RWPE1 (cell line): ENCODE measurements around the gene SAMD13.

Experiments used
- CTCF ChIA-PET: fragments of 350-600 bp; sonication (Branson Sonifier 250); formaldehyde crosslinking; extraction: SDS; loops from one replicate; lab custom pipeline; 2021; lab: Yijun Ruan, JAX
- POLR2A ChIA-PET: fragments of 400-600 bp; formaldehyde crosslinking; extraction: SDS; loops from one replicate; lab custom pipeline; 2020; ENCODE audit warnings: antibody characterized with exemption; ENCODE audit not compliant: low non-redundant PET; lab: Yijun Ruan, JAX
- DNase-seq: peaks from one replicate; pipeline ENCODE4 v3.0.0; 2012; ENCODE audit warnings: low spot score
- H3K27ac ChIP-seq: fragments of 450-650 bp; 2 replicates; pipeline ENCODE4 v1.5.1; 2017
- TF ChIP-seq, protein P1 (sequence below): fragments of 450-650 bp; conservative IDR thresholded peaks from 2 replicates; pipeline ENCODE4 v1.5.1; 2017; ENCODE audit warnings: low read depth, mild to moderate bottlenecking

Gene SAMD13

DNA sequence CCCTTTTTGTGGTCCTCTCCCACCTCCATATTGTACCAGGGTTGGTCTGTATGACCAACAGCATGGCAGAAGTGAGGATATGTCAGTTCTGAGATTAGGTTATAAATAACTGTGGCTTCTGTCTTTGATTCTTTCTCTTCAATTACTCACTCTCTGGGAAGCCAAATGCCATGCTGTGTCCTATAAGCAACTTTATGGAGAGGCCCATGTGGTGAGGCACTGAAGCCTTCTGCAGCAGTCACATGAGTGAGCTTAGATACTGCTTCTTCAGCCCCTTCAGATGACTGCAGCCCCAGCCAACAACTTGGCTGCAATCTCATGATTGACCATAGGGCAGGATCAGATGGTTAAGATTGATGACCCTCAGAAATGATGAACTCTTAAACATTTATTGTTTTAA lies 34.0 kb upstream of the SAMD13 start:
- CTCF ChIA-PET, result no interaction called here
- TF ChIP-seq, protein P1, sequence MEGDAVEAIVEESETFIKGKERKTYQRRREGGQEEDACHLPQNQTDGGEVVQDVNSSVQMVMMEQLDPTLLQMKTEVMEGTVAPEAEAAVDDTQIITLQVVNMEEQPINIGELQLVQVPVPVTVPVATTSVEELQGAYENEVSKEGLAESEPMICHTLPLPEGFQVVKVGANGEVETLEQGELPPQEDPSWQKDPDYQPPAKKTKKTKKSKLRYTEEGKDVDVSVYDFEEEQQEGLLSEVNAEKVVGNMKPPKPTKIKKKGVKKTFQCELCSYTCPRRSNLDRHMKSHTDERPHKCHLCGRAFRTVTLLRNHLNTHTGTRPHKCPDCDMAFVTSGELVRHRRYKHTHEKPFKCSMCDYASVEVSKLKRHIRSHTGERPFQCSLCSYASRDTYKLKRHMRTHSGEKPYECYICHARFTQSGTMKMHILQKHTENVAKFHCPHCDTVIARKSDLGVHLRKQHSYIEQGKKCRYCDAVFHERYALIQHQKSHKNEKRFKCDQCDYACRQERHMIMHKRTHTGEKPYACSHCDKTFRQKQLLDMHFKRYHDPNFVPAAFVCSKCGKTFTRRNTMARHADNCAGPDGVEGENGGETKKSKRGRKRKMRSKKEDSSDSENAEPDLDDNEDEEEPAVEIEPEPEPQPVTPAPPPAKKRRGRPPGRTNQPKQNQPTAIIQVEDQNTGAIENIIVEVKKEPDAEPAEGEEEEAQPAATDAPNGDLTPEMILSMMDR, result no peak
- no peak for DNase-seq
- H3K27ac ChIP-seq, result no peak overlapping the region
- POLR2A ChIA-PET, result no interaction called here

GRCh38 chr1:84268346-84268745 lies 33.2 kb upstream of the SAMD13 start:
- ChIA-PET POLR2A (no interaction called here), CTCF (interaction anchor here (0.6 kb wide), 1 partner anchor 93 kb away, joined by 3 read pairs; no protein-coding TSS in a partner anchor)
- DNase-seq, result no peak
- H3K27ac ChIP-seq, result no peak overlapping the region
- TF ChIP-seq, protein P1, result no peak

- TF ChIP-seq, protein P1, result no peak
- ChIA-PET CTCF (no interaction called here), POLR2A (no interaction called here)
- H3K27ac ChIP-seq, result no peak overlapping the region
- no peak for DNase-seq
Observed at GRCh38 chr1:84269306-84269705, 32.2 kb upstream of the SAMD13 start.

DNA sequence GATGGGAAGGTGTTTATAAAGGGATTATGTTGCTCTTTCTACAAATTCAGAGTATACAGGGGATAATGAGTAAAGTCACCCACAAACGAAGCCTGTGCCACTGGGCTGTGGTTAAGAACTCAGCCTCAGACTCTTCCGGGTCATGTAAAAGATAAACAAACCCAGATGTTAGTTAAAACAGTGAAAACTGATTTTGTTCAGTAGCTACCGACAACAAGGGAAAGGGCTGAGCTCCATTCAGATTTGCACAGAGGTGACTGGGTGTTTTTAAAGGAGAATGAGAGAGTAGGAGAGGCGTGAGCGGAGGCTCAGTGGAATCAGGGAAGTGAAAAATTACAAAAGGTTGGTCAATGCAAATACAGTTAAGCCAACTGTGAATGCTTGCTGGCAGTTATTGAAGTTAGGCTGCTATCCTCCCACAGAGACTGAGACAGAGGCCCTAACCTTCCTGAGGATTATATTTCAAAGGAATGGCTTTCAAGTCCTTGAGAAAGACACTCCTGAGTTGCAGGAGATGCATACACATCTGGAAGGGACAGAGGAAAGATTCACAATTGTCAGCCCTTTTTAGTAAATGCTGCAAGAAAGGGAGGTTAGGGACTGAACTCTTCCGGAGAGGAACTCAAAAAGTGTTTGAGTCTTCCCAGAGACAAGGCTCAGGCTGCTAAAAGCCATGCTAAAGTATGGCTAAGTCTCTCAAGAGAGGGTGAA lies 29.9 kb upstream of the SAMD13 start:
- POLR2A ChIA-PET, result no interaction called here

GRCh38 chr1:84272401-84272800 lies 29.1 kb upstream of the SAMD13 start:
- DNase-seq, result peak; percentile 8
- H3K27ac ChIP-seq, result no peak overlapping the region
- ChIA-PET POLR2A (no interaction called here), CTCF (no interaction called here)
- TF ChIP-seq, protein P1, result no peak

More for the DNA sequence above, 29.9 kb upstream of the SAMD13 start:
- DNase-seq, result no peak
- TF ChIP-seq, protein P1, result no peak
- H3K27ac ChIP-seq, result no peak overlapping the region
- CTCF ChIA-PET, result no interaction called here

DNA sequence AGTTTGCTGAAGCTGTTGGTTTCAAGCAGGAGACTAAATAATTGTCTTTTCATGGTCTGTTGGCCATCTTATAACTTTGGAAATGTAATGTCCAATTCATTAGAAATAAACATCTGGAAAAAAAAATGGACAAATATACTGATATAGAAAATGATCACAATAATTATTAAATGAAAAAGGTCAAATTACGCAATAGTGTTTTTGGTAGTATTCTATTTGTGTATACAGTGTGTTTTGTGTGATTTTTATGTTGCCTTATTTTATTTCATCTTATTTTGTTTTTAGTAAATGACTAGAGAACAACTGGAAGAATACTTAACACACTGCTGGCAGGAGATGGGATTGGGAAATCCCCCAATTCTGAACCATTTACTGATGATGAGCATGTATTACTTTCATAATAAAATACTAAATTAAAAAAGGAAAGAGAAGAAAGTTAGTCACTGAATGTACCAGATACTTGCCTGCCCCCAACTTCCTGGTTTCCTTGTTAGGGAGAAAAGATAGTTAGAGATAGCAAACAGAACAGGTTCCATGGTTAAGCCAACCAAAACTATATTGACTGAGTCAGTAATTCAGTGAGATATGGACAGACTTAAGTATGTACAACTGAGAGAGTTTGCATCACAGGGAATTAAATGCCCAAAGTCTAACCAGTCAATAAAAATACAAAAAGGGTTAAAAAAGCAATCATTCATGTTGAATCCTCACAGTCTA lies 24.0 kb upstream of the SAMD13 start:
- no peak overlapping the region for H3K27ac ChIP-seq
- TF ChIP-seq, protein P1, result no peak
- ChIA-PET POLR2A (no interaction called here), CTCF (no interaction called here)
- no peak for DNase-seq
